Stimulated activated CD4-positive, alpha-beta T cell treated with anti-CD3 and anti-CD28 coated beads, Interleukin-12 subunit alpha, Interleukin-12 subunit beta, amount 100 ng/mL, for 4 hours (primary cell): Measurements from ENCODE around the gene CD86.

Experiments
- DNase-seq: peaks from one replicate; pipeline ENCODE4 v3.0.0-alpha.2; 2020

The CD86 gene

DNA sequence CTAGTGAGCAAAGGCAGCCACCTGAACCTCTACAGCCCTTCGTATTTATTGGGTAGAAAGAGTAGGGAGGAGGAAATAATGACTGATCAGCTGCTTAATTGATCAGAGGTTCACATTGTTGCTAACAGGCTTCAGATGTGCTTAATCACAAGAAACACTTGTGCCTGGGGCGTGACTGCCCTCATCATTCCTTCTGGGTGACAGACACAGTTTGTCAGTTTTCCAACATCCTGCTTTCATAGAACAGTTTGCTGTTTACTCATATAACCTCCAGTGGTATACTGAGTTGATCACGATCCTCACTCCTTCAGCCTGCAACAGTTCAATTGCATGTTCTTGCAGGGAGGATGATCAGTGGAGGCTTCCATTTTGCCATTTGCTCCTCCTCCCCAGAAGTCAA, 114.7 kb downstream of the CD86 start:
- no peak for DNase-seq
